ENCODE results near the gene CSNK2B. TPM values are rescaled to one million over a fixed set of nuclear protein-coding genes. Genes with fewer than 3 reads are reported as not detected.

The CSNK2B gene
- total RNA-seq, 1 donor from 2014 or later, result 292 TPM

- no peak for DNase-seq (ENCODE audit: extremely low read depth, low read depth, low spot score)
These were observed 44.8 kb downstream of the CSNK2B start for GRCh38 chr6:31710523-31711219.

GRCh38 chr6:31711233-31711632 lies 45.4 kb downstream of the CSNK2B start:
- DNase-seq (ENCODE audit: extremely low read depth, low read depth, low spot score), result no peak

- DNase-seq (ENCODE audit: extremely low read depth, low read depth, low spot score), result no peak
These were observed 46.4 kb downstream of the CSNK2B start for GRCh38 chr6:31712296-31712695.

- DNase-seq (ENCODE audit: extremely low read depth, low read depth, low spot score), result no peak
These were observed 47.6 kb downstream of the CSNK2B start for GRCh38 chr6:31713465-31713864.

GRCh38 chr6:31713991-31714684 lies 48.3 kb downstream of the CSNK2B start:
- no peak for DNase-seq (ENCODE audit: extremely low read depth, low read depth, low spot score)

- DNase-seq (ENCODE audit: extremely low read depth, low read depth, low spot score), result no peak
These were observed 49.4 kb downstream of the CSNK2B start, which contains the start of gene LY6G6D for GRCh38 chr6:31715022-31715958. Gene LY6G6D, plus strand, starts transcription at chr6:31715348. Its CDS starts 8 bp downstream, at chr6:31715356.

GRCh38 chr6:31717499-31718222 lies 51.8 kb downstream of the CSNK2B start:
- no peak for DNase-seq (ENCODE audit: extremely low read depth, low read depth, low spot score)

- no peak for DNase-seq (ENCODE audit: extremely low read depth, low read depth, low spot score)
These were observed 52.4 kb downstream of the CSNK2B start for GRCh38 chr6:31718265-31718664.

- no peak for DNase-seq (ENCODE audit: extremely low read depth, low read depth, low spot score)
These were observed 53.1 kb downstream of the CSNK2B start for GRCh38 chr6:31719001-31719400.

Other genes with a start within 250 kb of the CSNK2B start
- 14.5 and 19.1 TPM in 2 replicates for gene MICB, start 167.9 kb upstream of the CSNK2B start, total RNA-seq
- gene MCCD1, start 137.1 kb upstream of the CSNK2B start, total RNA-seq, result not detected in 2 replicates
- 230 and 249 TPM in 2 replicates for gene DDX39B, start 124.1 kb upstream of the CSNK2B start, total RNA-seq
- 0.18 and 1.2 TPM in 2 replicates for gene ATP6V1G2, start 119.5 kb upstream of the CSNK2B start, total RNA-seq
- 20.6 and 27.7 TPM in 2 replicates for gene NFKBIL1, start 118.5 kb upstream of the CSNK2B start, total RNA-seq
- 0.53 TPM in 1 of 2 replicates, not detected in the other for gene LTA, start 93.8 kb upstream of the CSNK2B start, total RNA-seq
- gene TNF, start 90.5 kb upstream of the CSNK2B start, total RNA-seq, result 0.88 and 4.4 TPM in 2 replicates
- 16.5 and 41.8 TPM in 2 replicates for gene LTB, start 83.7 kb upstream of the CSNK2B start, total RNA-seq
- gene LST1, start 79.8 kb upstream of the CSNK2B start, total RNA-seq, result 0.87 and 0.99 TPM in 2 replicates
- not detected in 2 replicates for gene NCR3, start 73.1 kb upstream of the CSNK2B start, total RNA-seq
- not detected in 2 replicates for gene AIF1, start 50.8 kb upstream of the CSNK2B start, total RNA-seq
- gene PRRC2A, start 45.4 kb upstream of the CSNK2B start, total RNA-seq, result 125 and 166 TPM in 2 replicates
- 259 and 375 TPM in 2 replicates for gene BAG6, start 13.4 kb upstream of the CSNK2B start, total RNA-seq
- gene APOM, start 10.2 kb upstream of the CSNK2B start, total RNA-seq, result not detected in 2 replicates
- 19.1 and 19.6 TPM in 2 replicates for gene C6orf47, start 5.3 kb upstream of the CSNK2B start, total RNA-seq
- gene GPANK1, start 1.1 kb upstream of the CSNK2B start, total RNA-seq, result 13.0 and 14.5 TPM in 2 replicates
- 2.6 and 7.9 TPM in 2 replicates for gene LY6G5B, start 3.9 kb downstream of the CSNK2B start, total RNA-seq
- gene LY6G5C, start 15.0 kb downstream of the CSNK2B start, total RNA-seq, result 3.7 and 4.1 TPM in 2 replicates
- 35.7 and 49.2 TPM in 2 replicates for gene ABHD16A, start 37.2 kb downstream of the CSNK2B start, total RNA-seq
- not detected in 2 replicates for gene LY6G6F, start 40.8 kb downstream of the CSNK2B start, total RNA-seq
- not detected in 2 replicates for gene LY6G6D, start 49.3 kb downstream of the CSNK2B start, total RNA-seq
- gene LY6G6C, start 55.7 kb downstream of the CSNK2B start, total RNA-seq, result not detected in 2 replicates
- not detected in 2 replicates for gene MPIG6B, start 57.3 kb downstream of the CSNK2B start, total RNA-seq
- gene DDAH2, start 63.2 kb downstream of the CSNK2B start, total RNA-seq, result 110 and 138 TPM in 2 replicates
- gene CLIC1, start 70.5 kb downstream of the CSNK2B start, total RNA-seq, result 541 and 655 TPM in 2 replicates
- 3.7 and 18.7 TPM in 2 replicates for gene MSH5, start 73.9 kb downstream of the CSNK2B start, total RNA-seq
- 3.3 and 3.9 TPM in 2 replicates for gene SAPCD1, start 96.6 kb downstream of the CSNK2B start, total RNA-seq
- 0.34 and 0.58 TPM in 2 replicates for gene VWA7, start 111.2 kb downstream of the CSNK2B start, total RNA-seq
- gene VARS1, start 129.7 kb downstream of the CSNK2B start, total RNA-seq, result 90.9 and 105 TPM in 2 replicates
- 45.3 and 74.3 TPM in 2 replicates for gene LSM2, start 140.9 kb downstream of the CSNK2B start, total RNA-seq
- gene HSPA1L, start 149.2 kb downstream of the CSNK2B start, total RNA-seq, result 0.44 and 0.53 TPM in 2 replicates
- 140 and 161 TPM in 2 replicates for gene HSPA1A, start 149.5 kb downstream of the CSNK2B start, total RNA-seq
- gene HSPA1B, start 161.7 kb downstream of the CSNK2B start, total RNA-seq, result 76.3 and 95.3 TPM in 2 replicates
- 82.6 and 83.5 TPM in 2 replicates for gene NEU1, start 196.7 kb downstream of the CSNK2B start, total RNA-seq
- gene SLC44A4, start 212.9 kb downstream of the CSNK2B start, total RNA-seq, result 0.05 and 1.7 TPM in 2 replicates
- 39.0 and 46.4 TPM in 2 replicates for gene EHMT2, start 231.6 kb downstream of the CSNK2B start, total RNA-seq
- gene ZBTB12, start 236.0 kb downstream of the CSNK2B start, total RNA-seq, result 1.7 TPM in 2 replicates